GM12891 (cell line): ENCODE data around the gene PKLR.

Experiments
- POLR2A ChIP-seq: IDR thresholded peaks from 2 replicates; pipeline ENCODE4 v1.6.1; 2011; ENCODE audit warnings: low read depth, low read length, control low read depth
- POU2F2 ChIP-seq: IDR thresholded peaks from 2 replicates; pipeline ENCODE4 v1.6.1; 2011; ENCODE audit warnings: low read depth, mild to moderate bottlenecking, control low read depth, low read length, moderate library complexity

GRCh38 chr1:155293086-155293749, 8.0 kb downstream of the PKLR start:
- TF ChIP-seq POLR2A (no peak), POU2F2 (no peak)
